K562 (cell line): Measurements from ENCODE around the gene HAS3. TPM values are rescaled to one million over a fixed set of nuclear protein-coding genes. Genes with fewer than 3 reads are reported as not detected.

Experiments
- ATAC-seq: fragments of 200-7000 bp; cut with Tn5 transposase; 3 replicates; pipeline ENCODE4 v1.9.1; 2020; ENCODE audit warnings: moderate library complexity
- BruUV-seq: library from RNA; stranded (reverse); fragments of 400-500 nt; replicated peaks from 2 replicates; lab custom pipeline; 2021; lab: Mats Ljungman, UMichigan
- CTCF ChIA-PET: fragments of 300-600 bp; formaldehyde crosslinking; extraction: SDS; loops from one replicate; lab custom pipeline; 2021; ENCODE audit warnings: low intra/inter-chr PET ratio; lab: Yijun Ruan, JAX
- POLR2A ChIA-PET: fragments of 300-600, 350-650 bp; sonication (Branson Sonifier 250); formaldehyde crosslinking; extraction: SDS; loops from one replicate; lab custom pipeline; 2021; ENCODE audit warnings: antibody characterized with exemption, inconsistent platforms; lab: Yijun Ruan, JAX
- DNase-seq, 4 experiments: peaks; one replicate each; pipeline versions ENCODE4 v3.0.0 to v3.0.0-alpha.2; 2011 to 2018; ENCODE audit warnings: low spot score in 3 of 4, mixed read lengths in 3 of 4; ENCODE audit errors: extremely low read depth in 1 of 4
- FAIRE-seq: peaks from 2 replicates; lab custom pipeline; 2011; peaks lifted over from hg19 to GRCh38; lab: Jason Lieb, UNC
- H2AFZ ChIP-seq: 2 replicates; pipeline ENCODE4 v1.6.0; 2011; ENCODE audit warnings: low read depth, low read length, control low read depth, inconsistent platforms
- H3K27ac ChIP-seq: fragments of 200-600 bp; 3 replicates; pipeline ENCODE4 v1.8.0; 2011; ENCODE audit warnings: low read depth, mild to moderate bottlenecking, control low read depth, inconsistent platforms, low read length, moderate library complexity, mixed read lengths; ENCODE audit errors: extremely low read depth
- H3K27me3 ChIP-seq, 2 experiments: fragments of 300-600 bp in 1 of 2; 2 replicates in 1 of 2; 3 replicates in 1 of 2; pipeline versions ENCODE4 v1.6.0 to v1.8.0; 2011; ENCODE audit warnings: inconsistent platforms in 2 of 2, low read length in 2 of 2, mild to moderate bottlenecking in 1 of 2, mixed read lengths in 1 of 2, moderate library complexity in 1 of 2; ENCODE audit not compliant: control insufficient read depth in 2 of 2, insufficient read depth in 2 of 2
- H3K36me3 ChIP-seq: fragments of 300-600 bp; 3 replicates; pipeline ENCODE4 v1.8.0; 2011; ENCODE audit warnings: mild to moderate bottlenecking, low read length, inconsistent platforms; ENCODE audit not compliant: control insufficient read depth, insufficient read depth
- H3K4me1 ChIP-seq, 2 experiments: fragments of 200-600 bp in 1 of 2; replicated peaks in 1 of 2; 2 replicates in 1 of 2; 3 replicates in 1 of 2; pipeline versions ENCODE4 v1.5.1 to v1.8.0; 2011; ENCODE audit warnings: inconsistent platforms in 2 of 2, low read length in 2 of 2, mild to moderate bottlenecking in 1 of 2, mixed read lengths in 1 of 2, moderate library complexity in 1 of 2; ENCODE audit not compliant: control insufficient read depth in 2 of 2, insufficient read depth in 2 of 2
- H3K4me2 ChIP-seq: 2 replicates; pipeline ENCODE4 v1.6.1; 2011; ENCODE audit warnings: low read length, control low read depth, inconsistent platforms, mixed read lengths; ENCODE audit not compliant: insufficient read depth
- H3K4me3 ChIP-seq: fragments of 200-600 bp; sonication (generic), shearing (Covaris generic); 2 replicates; pipeline ENCODE4 v1.5.1; 2016; ENCODE audit warnings: control low read depth, inconsistent platforms
- H3K79me2 ChIP-seq: fragments of 200-600 bp; 3 replicates; pipeline ENCODE4 v1.8.0; 2011; ENCODE audit warnings: low read length, inconsistent platforms; ENCODE audit not compliant: control insufficient read depth, insufficient read depth
- H3K9ac ChIP-seq, 2 experiments: 2 replicates each; pipeline versions ENCODE4 v1.6.0 to v1.6.1; 2011; ENCODE audit warnings: low read depth in 2 of 2, low read length in 2 of 2, control low read depth in 1 of 2, inconsistent platforms in 1 of 2, mild to moderate bottlenecking in 1 of 2, mixed read lengths in 1 of 2; ENCODE audit not compliant: insufficient read depth in 1 of 2
- H3K9me1 ChIP-seq: one replicate; pipeline ENCODE4 v1.6.0; 2011; ENCODE audit warnings: inconsistent platforms, mild to moderate bottlenecking, low read length, moderate library complexity; ENCODE audit not compliant: control insufficient read depth, insufficient read depth
- H3K9me3 ChIP-seq: replicated peaks from 2 replicates; pipeline ENCODE4 v1.5.1; 2011; ENCODE audit warnings: low read depth, low read length, inconsistent platforms; ENCODE audit not compliant: control insufficient read depth, insufficient read depth
- H4K20me1 ChIP-seq: replicated peaks from 2 replicates; pipeline ENCODE4 v1.6.1; 2011; ENCODE audit warnings: low read length, inconsistent platforms, mixed read lengths; ENCODE audit not compliant: control insufficient read depth, insufficient read depth
- BACH1 ChIP-seq: fragments of 200-800 bp; sonication (Bioruptor generic); IDR thresholded peaks from 2 replicates; pipeline ENCODE4 v1.6.1; 2016; ENCODE audit warnings: missing genetic modification characterization, missing compliant biosample characterization
- FUS ChIP-seq: fragments of 200-400 bp; formaldehyde crosslinking; optimal IDR thresholded peaks from 2 replicates; pipeline ENCODE3; 2017; ENCODE audit warnings: low read depth, low read length
- MAFF ChIP-seq: IDR thresholded peaks from 2 replicates; pipeline ENCODE4 v1.6.1; 2012; ENCODE audit warnings: low read length, improper control_type of control experiment
- MAFK ChIP-seq: IDR thresholded peaks from 2 replicates; pipeline ENCODE4 v1.6.1; 2011; ENCODE audit warnings: low read length, improper control_type of control experiment
- MCM5 ChIP-seq: fragments of 450-650 bp; IDR thresholded peaks from 2 replicates; pipeline ENCODE4 v1.6.1; 2016; ENCODE audit warnings: low read depth
- NFATC3 ChIP-seq: fragments of 450-650 bp; IDR thresholded peaks from 2 replicates; pipeline ENCODE4 v1.6.1; 2017; ENCODE audit warnings: mild to moderate bottlenecking
- ZNF134 ChIP-seq: fragments of 250-450 bp; sonication (Bioruptor Pico); conservative IDR thresholded peaks from 2 replicates; pipeline ENCODE4 v1.4.0; 2020
- ZNF717 ChIP-seq: fragments of 250-450 bp; sonication (Bioruptor Pico); IDR thresholded peaks from 2 replicates; pipeline ENCODE4 v1.5.0; 2021
- WGBS: fragments of 100-300 bp; shearing (Covaris generic); methylation state at CpG from one replicate; pipeline ENCODE4 v1.1.6; 2016; ENCODE audit warnings: low coverage, mixed read lengths; ENCODE audit not compliant: insufficient coverage; ENCODE audit errors: missing lambda C conversion rate; 5-methylcytosine and 5-hydroxymethylcytosine counted together
- in situ Hi-C: fragments of 300-500 bp; cut with MboI; formaldehyde crosslinking; loops from 4 replicates; pipeline ENCODE4 v1.15.0; 2018; ENCODE audit warnings: inconsistent platforms, mixed read lengths
- intact Hi-C: fragments of 100-400 bp; cut with micrococcal nuclease; formaldehyde crosslinking; loops from 2 replicates; pipeline ENCODE4 v1.14.2; 2022
- polyA plus RNA-seq, 8 experiments: library from polyadenylated mRNA; depleted of rRNA in 4 of 8; stranded (reverse) in 5 of 8; unstranded in 3 of 8; fragments of >200 nt; fragmentation: Nextera tagmentation in 2 of 8; fragmentation: Illumina TruSeq in 1 of 8; extraction: Ambion mirVana in 2 of 8; extraction: Trizol in 1 of 8; gene quantifications; 2 replicates each; pipeline versions ENCODE4 v1.2.1 to v1.2.3, GENCODE V29; 2011 to 2014; ENCODE audit warnings: inconsistent platforms in 1 of 8, missing spikeins in 1 of 8
- total RNA-seq, 7 experiments: library from RNA; depleted of rRNA in 6 of 7; stranded (reverse); fragments of >200 nt in 6 of 7; fragmentation: Illumina TruSeq in 2 of 7; extraction: Trizol in 2 of 7; gene quantifications; 2 replicates each; pipeline versions ENCODE4 v1.2.1 to v1.2.3, GENCODE V29; 2011 to 2021; ENCODE audit warnings: low replicate concordance in 1 of 7

Gene HAS3
- total and polyA plus RNA-seq, 9 of the 15 experiments (the other 6 are each of a cell fraction or from before 2014, with no cell fraction given), result 0.04 to 0.33 (median 0.13) TPM; not detected in 1

DNA sequence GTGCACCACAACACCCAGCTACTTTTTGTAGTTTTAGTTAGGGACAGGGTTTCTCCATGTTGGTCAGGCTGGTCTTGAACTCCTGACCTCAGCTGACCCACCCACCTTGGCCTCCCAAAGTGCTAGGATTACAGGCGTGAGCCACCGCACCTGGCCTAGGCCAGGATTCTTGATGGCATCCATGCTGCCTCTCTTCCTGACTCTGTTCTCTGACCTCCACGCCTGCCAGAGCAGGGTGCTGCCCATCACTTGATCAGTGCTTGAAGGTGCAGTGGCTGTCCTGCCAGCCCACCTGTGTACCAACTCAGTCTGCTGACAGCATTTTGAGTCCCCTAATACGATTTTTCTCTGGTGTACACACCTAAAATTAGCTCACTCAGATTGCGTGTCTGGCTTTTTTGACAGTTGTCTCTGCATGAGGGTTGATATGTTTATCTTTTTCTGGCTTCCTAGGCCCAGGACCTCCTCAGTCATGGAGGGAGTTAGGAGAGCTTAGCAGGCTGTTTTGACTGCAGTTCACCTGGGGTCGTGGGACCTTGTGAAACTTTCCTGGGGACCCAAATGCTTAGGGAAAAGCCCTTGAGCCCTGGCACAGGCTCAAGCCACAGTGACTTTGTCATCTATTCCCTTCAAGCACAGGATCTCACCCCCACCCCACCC, 5.9 kb downstream of the HAS3 start:
- ATAC-seq (no peak), FAIRE-seq (no peak), DNase-seq (no peak)
- Histone ChIP-seq H4K20me1 (0 out of 2 replicates have a peak, but pooled peaks cover 10% of the 10 kb centered on the region), H3K4me2 (no peak overlapping the region), H3K79me2 (no peaks in the 10 kb centered on the region), H3K4me3 (no peak overlapping the region), H3K9me1 (peaks cover 10% of the 10 kb centered on the region), H3K4me1 (peaks cover 7 to 32% of the 10 kb centered on the region in 2 experiments; a peak in 4 of 5 replicates), H2AFZ (no peak overlapping the region), H3K27ac (no peak overlapping the region)
- CTCF ChIA-PET, result no interaction called here
- POLR2A ChIA-PET, result interaction anchor here (0.6 to 1.0 kb wide), 5 partner anchors 9 to 264 kb away, joined by 3 to 5 read pairs (median 3); no protein-coding TSS in a partner anchor
- in situ Hi-C loops, result loop anchor here (10.0 kb wide), 2 partner anchors 407 to 587 kb away; no protein-coding TSS in a partner anchor
- BruUV-seq, result no TSS peak
- 53% methylated on average over 6 of the region's 6 CpGs for WGBS
- no peak for TF ChIP-seq FUS
- TF ChIP-seq, all 486 proteins: peak for 0
- Histone ChIP-seq H3K27me3 (no peaks in the 10 kb centered on the region), H3K9ac (0 out of 4 replicates have a peak overlapping the region, but pooled peaks of 1 of the 2 experiments have one; percentile 4), H3K9me3 (no peaks in the 10 kb centered on the region), H3K36me3 (peaks cover 22% of the 10 kb centered on the region; the same call in 2 of the 3 replicates)
- intact Hi-C loops, result loop anchor here (10.0 kb wide), 1 partner anchor 587 kb away; no protein-coding TSS in a partner anchor

GRCh38 chr16:69111876-69112230, 6.4 kb downstream of the HAS3 start:
- WGBS, result 81% methylated on average over 5 of the region's 5 CpGs
- Histone ChIP-seq H3K27ac (no peak overlapping the region), H3K36me3 (peaks cover 22% of the 10 kb centered on the region; the same call in 2 of the 3 replicates), H3K27me3 (no peaks in the 10 kb centered on the region), H3K9me3 (no peaks in the 10 kb centered on the region), H2AFZ (no peak overlapping the region), H4K20me1 (0 out of 2 replicates have a peak, but pooled peaks cover 10% of the 10 kb centered on the region), H3K9ac (0 out of 4 replicates have a peak overlapping the region, but pooled peaks of 1 of the 2 experiments have one; percentile 4), H3K79me2 (no peaks in the 10 kb centered on the region), H3K4me1 (peaks cover 7 to 27% of the 10 kb centered on the region in 2 experiments; a peak in 4 of 5 replicates), H3K9me1 (peaks cover 10% of the 10 kb centered on the region), H3K4me3 (no peak overlapping the region), H3K4me2 (no peak overlapping the region)
- ATAC-seq (no peak), DNase-seq (no peak), FAIRE-seq (no peak)
- ChIA-PET CTCF (interaction anchor here (0.9 kb wide), 2 partner anchors 13 to 209 kb away, joined by 3 read pairs; no protein-coding TSS in a partner anchor), POLR2A (interaction anchor here (0.6 to 1.0 kb wide), 3 partner anchors 10 to 156 kb away, joined by 3 to 5 read pairs (median 3); no protein-coding TSS in a partner anchor)
- no peak for TF ChIP-seq ZNF717 (CRISPR knock-in tag)
- no peak for TF ChIP-seq BACH1 (tag)
- no peak for TF ChIP-seq NFATC3
- no peak for TF ChIP-seq ZNF134 (CRISPR knock-in tag)
- TF ChIP-seq MAFF, result no peak
- TF ChIP-seq MAFK, result no peak
- no peak for TF ChIP-seq MCM5
- BruUV-seq, result no TSS peak
- intact Hi-C loops, result loop anchor here (10.0 kb wide), 1 partner anchor 587 kb away; no protein-coding TSS in a partner anchor
- in situ Hi-C loops, result loop anchor here (10.0 kb wide), 2 partner anchors 407 to 587 kb away; no protein-coding TSS in a partner anchor
